Measurements from ENCODE around the gene STAT3.

- TF ChIP-seq CTCF (IDR thresholded peaks at IDR 0.05): no peak
- no peak for TF ChIP-seq ZFX (IDR thresholded peaks at IDR 0.05; ENCODE audit: borderline replicate concordance)
These were observed 55.2 kb downstream of the STAT3 start for GRCh38 chr17:42333053-42333452.

Measured in 22Rv1 (cell line).